Measurements from ENCODE around the gene RANBP10. TPM values are rescaled to one million over a fixed set of nuclear protein-coding genes. Genes with fewer than 3 reads are reported as not detected.

RANBP10 gene
- total and polyA plus RNA-seq, 9 of the 15 experiments (the other 6 are each of a cell fraction or from before 2014, with no cell fraction given) = 0.61 to 19.3 (median 5.9) TPM

GRCh38 chr16:67786491-67786890 lies 19.9 kb downstream of the RANBP10 start (continued):
- TF ChIP-seq ZNF407 (IDR thresholded peaks at IDR 0.05; ENCODE audit: low read depth) = no peak
- TF ChIP-seq GATAD2B (IDR thresholded peaks at IDR 0.05; ENCODE audit: borderline replicate concordance) = no peak
- TF ChIP-seq CUX1 (CRISPR knock-in tag; IDR thresholded peaks at IDR 0.05) = no peak
- no peak for TF ChIP-seq ZNF133 (CRISPR knock-in tag; IDR thresholded peaks at IDR 0.05)
- TF ChIP-seq CC2D1A (IDR thresholded peaks at IDR 0.05) = no peak
- TF ChIP-seq UBTF (IDR thresholded peaks at IDR 0.05; ENCODE audit: borderline replicate concordance in 1 of 2, low read depth in 2 of 2, low read length in 2 of 2) = no peak
- no peak for TF ChIP-seq PRDM10 (IDR thresholded peaks at IDR 0.05; ENCODE audit: partially characterized antibody)
- TF ChIP-seq SNIP1 (IDR thresholded peaks at IDR 0.05; ENCODE audit: low read depth) = no peak
